Fibroblast of lung (primary cell): ENCODE results near the gene GRIN3A. TPM values are rescaled to one million over a fixed set of nuclear protein-coding genes. Genes with fewer than 3 reads are reported as not detected.
A peak's percentile ranks its signal among the peaks of the same experiment; 100 is the strongest.

Experiments used
- DNase-seq, 2 donors: peaks; one replicate each; pipeline versions ENCODE4 v3.0.0 to v3.0.0-alpha.2; 2010; ENCODE audit warnings: low read depth in 2 of 2
- H2AFZ ChIP-seq: 2 replicates; pipeline ENCODE4 v1.5.1; 2012; ENCODE audit warnings: low read length, control low read depth, inconsistent platforms
- H3K27ac ChIP-seq: 2 replicates; pipeline ENCODE4 v1.5.1; 2011; ENCODE audit warnings: low read length, control low read depth; ENCODE audit not compliant: insufficient read depth
- H3K27me3 ChIP-seq: 2 replicates; pipeline ENCODE4 v1.5.1; 2011; ENCODE audit warnings: mild to moderate bottlenecking, low read length; ENCODE audit not compliant: control insufficient read depth, insufficient read depth
- H3K36me3 ChIP-seq: 2 replicates; pipeline ENCODE4 v1.5.1; 2011; ENCODE audit warnings: low read length; ENCODE audit not compliant: control insufficient read depth, insufficient read depth
- H3K4me1 ChIP-seq: 2 replicates; pipeline ENCODE4 v1.5.1; 2011; ENCODE audit warnings: low read length; ENCODE audit not compliant: control insufficient read depth, insufficient read depth; ENCODE audit errors: extremely low read depth
- H3K4me2 ChIP-seq: 2 replicates; pipeline ENCODE4 v1.5.1; 2011; ENCODE audit warnings: low read length, control low read depth; ENCODE audit not compliant: insufficient read depth; ENCODE audit errors: extremely low read depth
- H3K4me3 ChIP-seq, 4 experiments: fragments of 200-600 bp in 1 of 4; sonication (generic) in 1 of 4; replicated peaks in 1 of 4; 2 replicates each; pipeline ENCODE4 v1.5.1; 2011 to 2016; ENCODE audit warnings: low read length in 4 of 4, low read depth in 3 of 4, mild to moderate bottlenecking in 3 of 4, control low read depth in 2 of 4, inconsistent platforms in 1 of 4, mixed read lengths in 1 of 4; ENCODE audit not compliant: insufficient read depth in 1 of 4; ENCODE audit errors: control extremely low read depth in 1 of 4
- H3K79me2 ChIP-seq: 2 replicates; pipeline ENCODE4 v1.5.1; 2012; ENCODE audit warnings: mild to moderate bottlenecking, low read length, inconsistent platforms; ENCODE audit not compliant: control insufficient read depth, insufficient read depth
- H3K9ac ChIP-seq: 2 replicates; pipeline ENCODE4 v1.5.1; 2011; ENCODE audit warnings: mild to moderate bottlenecking, low read length, control low read depth; ENCODE audit not compliant: insufficient read depth
- H3K9me3 ChIP-seq: 2 replicates; pipeline ENCODE4 v1.5.1; 2012; ENCODE audit warnings: low read depth, low read length; ENCODE audit not compliant: control insufficient read depth, insufficient read depth
- H4K20me1 ChIP-seq: 2 replicates; pipeline ENCODE4 v1.5.1; 2011; ENCODE audit warnings: low read length; ENCODE audit not compliant: control insufficient read depth, insufficient read depth; ENCODE audit errors: extremely low read depth
- CTCF ChIP-seq, 2 donors: IDR thresholded peaks in 1 of 2; conservative IDR thresholded peaks in 1 of 2; 1 replicate in 1 of 2; 2 replicates in 1 of 2; pipeline ENCODE4 v1.5.1; 2011 to 2012; ENCODE audit warnings: low read length in 2 of 2, control low read depth in 1 of 2, inconsistent platforms in 1 of 2, low read depth in 1 of 2, mild to moderate bottlenecking in 1 of 2
- EZH2 ChIP-seq: IDR thresholded peaks from 2 replicates; pipeline ENCODE4 v1.5.1; 2012; ENCODE audit warnings: low read length, control low read depth, mild to moderate bottlenecking; ENCODE audit errors: missing control alignments
- polyA plus RNA-seq, 2 donors: library from polyadenylated mRNA; depleted of rRNA in 1 of 2; stranded (reverse) in 1 of 2; unstranded in 1 of 2; fragments of >200 nt; gene quantifications; 2 replicates each; pipeline ENCODE4 v1.2.1, GENCODE V29; 2011 to 2012; ENCODE audit warnings: missing spikeins in 1 of 2
- total RNA-seq: library from RNA; depleted of rRNA; stranded (reverse); fragments of >200 nt; gene quantifications from 2 replicates; pipeline ENCODE4 v1.2.1, GENCODE V29; 2014

Gene GRIN3A
- total and polyA plus RNA-seq, 2 donors (not counting 1 experiment from before 2014, with no cell fraction given) = not detected

- Histone ChIP-seq H3K9ac (no peak overlapping the region), H4K20me1 (no peaks in the 10 kb centered on the region), H3K4me2 (no peak overlapping the region), H3K9me3 (no peaks in the 10 kb centered on the region), H2AFZ (no peak overlapping the region), H3K4me1 (no peaks in the 10 kb centered on the region), H3K4me3 (no peak overlapping the region), H3K36me3 (no peaks in the 10 kb centered on the region), H3K27me3 (no peaks in the 10 kb centered on the region), H3K27ac (no peak overlapping the region), H3K79me2 (no peaks in the 10 kb centered on the region)
- DNase-seq = no peak
- TF ChIP-seq EZH2 (no peak), CTCF (conservative IDR thresholded peaks at IDR 0.05 in 1 of 2, IDR thresholded peaks at IDR 0.05 in 1 of 2; ENCODE audit: low read depth in 1 of 2, low read length in 2 of 2) (no peak)
These were observed 168.5 kb downstream of the GRIN3A start for GRCh38 chr9:101569741-101570501.

GRCh38 chr9:101567725-101568350, 170.6 kb downstream of the GRIN3A start:
- H3K9me3 ChIP-seq = no peaks in the 10 kb centered on the region
- no peak overlapping the region for H3K4me2 ChIP-seq
- TF ChIP-seq EZH2 (no peak), CTCF (conservative IDR thresholded peaks at IDR 0.05 in 1 of 2, IDR thresholded peaks at IDR 0.05 in 1 of 2; ENCODE audit: low read depth in 1 of 2, low read length in 2 of 2) (no peak)
- no peak overlapping the region for H3K27ac ChIP-seq
- no peaks in the 10 kb centered on the region for H3K4me1 ChIP-seq
- no peak overlapping the region for H3K4me3 ChIP-seq
- H4K20me1 ChIP-seq = no peaks in the 10 kb centered on the region
- H3K27me3 ChIP-seq = no peaks in the 10 kb centered on the region
- no peaks in the 10 kb centered on the region for H3K79me2 ChIP-seq
- H2AFZ ChIP-seq = no peak overlapping the region
- DNase-seq = no peak
- H3K9ac ChIP-seq = no peak overlapping the region
- H3K36me3 ChIP-seq = no peaks in the 10 kb centered on the region

GRCh38 chr9:101566904-101567724, 171.3 kb downstream of the GRIN3A start:
- H3K36me3 ChIP-seq = no peaks in the 10 kb centered on the region
- H3K79me2 ChIP-seq = no peaks in the 10 kb centered on the region
- H2AFZ ChIP-seq = no peak overlapping the region
- no peaks in the 10 kb centered on the region for H3K27me3 ChIP-seq
- H4K20me1 ChIP-seq = no peaks in the 10 kb centered on the region
- no peaks in the 10 kb centered on the region for H3K4me1 ChIP-seq
- DNase-seq = peak; percentile 26 to 51
- no peaks in the 10 kb centered on the region for H3K9me3 ChIP-seq
- no peak overlapping the region for H3K4me2 ChIP-seq
- TF ChIP-seq EZH2 (no peak), CTCF (conservative IDR thresholded peaks at IDR 0.05 in 1 of 2, IDR thresholded peaks at IDR 0.05 in 1 of 2; ENCODE audit: low read depth in 1 of 2, low read length in 2 of 2) (peak; percentile 36 to 50)
- H3K4me3 ChIP-seq = no peak overlapping the region
- H3K27ac ChIP-seq = no peak overlapping the region
- H3K9ac ChIP-seq = no peak overlapping the region
